Measurements from ENCODE around the gene TOX2. TPM values are rescaled to one million over a fixed set of nuclear protein-coding genes. Genes with fewer than 3 reads are reported as not detected.

Gene TOX2
- total and polyA plus RNA-seq, 2 of the 4 experiments (the other 2 are of a cell fraction), result 1.3 to 17.5 TPM

DNA sequence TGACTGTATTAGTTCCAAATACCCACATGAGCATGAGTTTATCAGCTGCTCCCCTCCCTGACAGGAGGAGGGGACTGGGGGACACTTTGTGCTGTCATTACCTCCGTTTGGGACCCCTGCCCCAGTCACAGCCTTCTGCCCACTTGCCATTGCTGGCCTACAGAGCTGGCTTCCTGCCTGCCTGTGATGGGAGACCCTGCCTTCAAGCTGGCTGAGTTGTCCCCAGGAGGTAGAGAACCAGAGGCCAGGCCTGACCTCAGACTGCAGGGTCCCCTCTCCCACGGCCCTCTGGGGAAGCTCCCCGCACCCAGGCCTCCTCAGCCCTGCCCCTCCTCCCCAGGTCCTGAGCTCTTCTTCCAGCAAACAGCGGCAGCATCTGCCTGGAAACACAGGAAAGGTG is 166.8 kb downstream of the TOX2 start:
- no TSS peak for BruUV-seq (replicated peaks)

More for the DNA sequence above, 166.8 kb downstream of the TOX2 start:
- Histone ChIP-seq H3K23ac (ENCODE audit: low read depth, low read length) (no peak overlapping the region), H4K20me1 (ENCODE audit: insufficient read depth, low read length) (no peaks in the 10 kb centered on the region), H2AFZ (replicated peaks; ENCODE audit: low read length, poor library complexity) (no peak overlapping the region), H4K8ac (ENCODE audit: low read depth in 2 of 2, low read length in 2 of 2) (no peak overlapping the region), H4K5ac (ENCODE audit: low read depth, low read length) (no peak overlapping the region), H2BK120ac (ENCODE audit: low read depth, low read length) (peak overlapping the region; percentile 18; the same call in 1 of the 2 replicates), H3K4me3 (ENCODE audit: insufficient read depth, low read depth, low read length) (no peak overlapping the region), H3K4ac (ENCODE audit: low read depth, low read length) (peak overlapping the region; percentile 67; the same call in 1 of the 2 replicates), H3K27ac (ENCODE audit: insufficient read depth, low read length) (no peak overlapping the region), H2BK5ac (ENCODE audit: low read depth, low read length, poor library complexity, severe bottlenecking) (no peak overlapping the region), H3K9me1 (ENCODE audit: insufficient read depth, low read length) (peaks cover 5% of the 10 kb centered on the region), H3K9me3 (ENCODE audit: control insufficient read depth, insufficient read depth, low read length) (no peaks in the 10 kb centered on the region), H3K79me1 (ENCODE audit: low read depth in 1 of 2, low read length in 2 of 2) (no peaks in the 10 kb centered on the region), H2BK20ac (ENCODE audit: low read depth, low read length) (peak overlapping the region; percentile 14; the same call in 1 of the 2 replicates), H2AK5ac (ENCODE audit: low read depth, low read length) (no peak overlapping the region; the same call in 1 of the 2 replicates), H2AK9ac (replicated peaks; ENCODE audit: low read depth, low read length, poor library complexity) (no peak overlapping the region), H3K27me3 (ENCODE audit: control insufficient read depth, insufficient read depth, low read length) (no peaks in the 10 kb centered on the region), H3K56ac (ENCODE audit: extremely low read depth, insufficient read depth, low read length) (no peak overlapping the region), H2BK15ac (ENCODE audit: low read depth, low read length) (no peak overlapping the region), H3K14ac (replicated peaks; ENCODE audit: low read depth, low read length) (no peak overlapping the region), H3K9ac (ENCODE audit: low read depth, low read length) (no peak overlapping the region), H4K91ac (ENCODE audit: insufficient read depth, low read depth, low read length) (0 out of 2 replicates have a peak overlapping the region, but pooled peaks have one; percentile 12), H3K4me1 (ENCODE audit: control insufficient read depth, insufficient read depth, low read length) (peaks cover 11% of the 10 kb centered on the region), H3K4me2 (ENCODE audit: low read depth, low read length) (no peak overlapping the region), H3K36me3 (ENCODE audit: control insufficient read depth, insufficient read depth, low read length) (no peaks in the 10 kb centered on the region), H3K18ac (ENCODE audit: low read depth, low read length) (no peak overlapping the region)
- intact Hi-C loops (cut with micrococcal nuclease) (loop anchor here (2.0 to 5.0 kb wide), 2 partner anchors 167 to 619 kb away; partner anchors contain the start of gene TOX2), dilution Hi-C loops (cut with HindIII; ENCODE audit: low sequenced_read_pairs, unreplicated experiment) (no loop called here), in situ Hi-C loops (cut with MboI; ENCODE audit: low sequenced_read_pairs) (loop anchor here (5.0 kb wide), 2 partner anchors 329 to 544 kb away; no protein-coding TSS in a partner anchor)
- ATAC-seq (ENCODE audit: low read depth), result no peak
- 40% methylated on average over 1 of the region's 4 CpGs; no CpG with 5 or more reads in 1 of the 2 experiments for WGBS, 2 experiments (ENCODE audit: extremely low coverage in 2 of 2, insufficient read length in 1 of 2)
- no peak for DNase-seq
- ChIA-PET POLR2A (ENCODE audit: unreplicated experiment) (no interaction called here), CTCF (interaction anchor here (1.9 kb wide), 1 partner anchor 331 kb away, joined by 21 read pairs; no protein-coding TSS in a partner anchor)
- TF ChIP-seq MAFK (IDR thresholded peaks at IDR 0.05; ENCODE audit: low read depth, low read length) (no peak), FOS (IDR thresholded peaks at IDR 0.05; ENCODE audit: low read depth, low read length) (no peak), RFX5 (IDR thresholded peaks at IDR 0.05; ENCODE audit: low read depth, low read length) (no peak), CEBPB (IDR thresholded peaks at IDR 0.05; ENCODE audit: low read depth, low read length) (no peak), BHLHE40 (IDR thresholded peaks at IDR 0.05; ENCODE audit: low read depth, low read length) (no peak), CTCF (conservative IDR thresholded peaks at IDR 0.05; ENCODE audit: low read depth, low read length) (no peak)

All from IMR-90 (cell line).